Liver (tissue), 9 donors: ENCODE measurements around the gene KLHL33. TPM values are rescaled to one million over a fixed set of nuclear protein-coding genes. Genes with fewer than 3 reads are reported as not detected.

ENCODE experiments used
- DNase-seq: peaks from one replicate; pipeline ENCODE4 v3.0.0-alpha.2; 2017; ENCODE audit warnings: low spot score
- H3K27ac ChIP-seq, 2 donors: one replicate each; pipeline ENCODE4 v1.7.0; 2013; ENCODE audit warnings: inconsistent platforms in 2 of 2, low read length in 2 of 2, control low read depth in 1 of 2, low read depth in 1 of 2, mild to moderate bottlenecking in 1 of 2
- H3K27me3 ChIP-seq, 4 donors: one replicate each; pipeline versions ENCODE4 v1.6.1 to v1.7.0; 2013; ENCODE audit warnings: low read length in 3 of 4, inconsistent platforms in 1 of 4, mild to moderate bottlenecking in 1 of 4, moderate library complexity in 1 of 4; ENCODE audit not compliant: control insufficient read depth in 4 of 4, insufficient read depth in 4 of 4
- H3K36me3 ChIP-seq, 4 donors: one replicate each; pipeline versions ENCODE4 v1.6.1 to v1.7.0; 2013; ENCODE audit warnings: low read length in 3 of 4, mild to moderate bottlenecking in 3 of 4, low read depth in 1 of 4, moderate library complexity in 1 of 4; ENCODE audit not compliant: control insufficient read depth in 4 of 4, insufficient read depth in 3 of 4
- H3K4me1 ChIP-seq, 4 donors: one replicate each; pipeline versions ENCODE4 v1.6.1 to v1.7.0; 2013; ENCODE audit warnings: low read length in 3 of 4, mild to moderate bottlenecking in 3 of 4, moderate library complexity in 1 of 4; ENCODE audit not compliant: control insufficient read depth in 4 of 4, insufficient read depth in 4 of 4
- H3K4me3 ChIP-seq, 3 donors: one replicate each; pipeline versions ENCODE4 v1.6.1 to v1.7.0; 2013; ENCODE audit warnings: low read length in 3 of 3, control low read depth in 1 of 3, low read depth in 1 of 3, mild to moderate bottlenecking in 1 of 3
- H3K9ac ChIP-seq, 2 donors: one replicate each; pipeline ENCODE4 v1.7.0; 2013; ENCODE audit warnings: low read length in 2 of 2, mild to moderate bottlenecking in 2 of 2, moderate library complexity in 2 of 2, control low read depth in 1 of 2, low read depth in 1 of 2
- H3K9me3 ChIP-seq, 4 donors: one replicate each; pipeline versions ENCODE4 v1.6.1 to v1.7.0; 2013; ENCODE audit warnings: low read length in 3 of 4; ENCODE audit not compliant: control insufficient read depth in 4 of 4
- EGR1 ChIP-seq, 2 donors: IDR thresholded peaks; 2 replicates each; pipeline ENCODE4 v1.6.1; 2016 to 2018; ENCODE audit warnings: antibody characterized with exemption in 2 of 2, low read depth in 2 of 2
- FOXA2 ChIP-seq: IDR thresholded peaks from 2 replicates; pipeline ENCODE4 v1.6.1; 2016; ENCODE audit warnings: antibody characterized with exemption
- GABPA ChIP-seq, 2 donors: IDR thresholded peaks in 1 of 2; conservative IDR thresholded peaks in 1 of 2; 2 replicates each; pipeline ENCODE4 v1.6.1; 2016; ENCODE audit warnings: antibody characterized with exemption in 2 of 2, mild to moderate bottlenecking in 1 of 2, moderate library complexity in 1 of 2
- HNF4A ChIP-seq, 2 donors: conservative IDR thresholded peaks; 2 replicates each; pipeline ENCODE4 v1.6.1; 2016; ENCODE audit warnings: antibody characterized with exemption in 2 of 2, mild to moderate bottlenecking in 2 of 2
- HNF4G ChIP-seq: IDR thresholded peaks from 2 replicates; pipeline ENCODE4 v1.6.1; 2016; ENCODE audit warnings: antibody characterized with exemption
- JUND ChIP-seq, 2 donors: IDR thresholded peaks; 2 replicates each; pipeline ENCODE4 v1.6.1; 2016; ENCODE audit warnings: antibody characterized with exemption in 2 of 2
- MAX ChIP-seq: IDR thresholded peaks from 2 replicates; pipeline ENCODE4 v1.6.1; 2016; ENCODE audit warnings: antibody characterized with exemption
- NR2F2 ChIP-seq: IDR thresholded peaks from 2 replicates; pipeline ENCODE4 v1.6.1; 2016; ENCODE audit warnings: antibody characterized with exemption
- RAD21 ChIP-seq, 2 donors: IDR thresholded peaks; 2 replicates each; pipeline ENCODE4 v1.6.1; 2016; ENCODE audit warnings: antibody characterized with exemption in 2 of 2, mild to moderate bottlenecking in 2 of 2
- RXRA ChIP-seq, 2 donors: IDR thresholded peaks; 2 replicates each; pipeline ENCODE4 v1.6.1; 2017 to 2018; ENCODE audit warnings: antibody characterized with exemption in 2 of 2, mild to moderate bottlenecking in 1 of 2
- SP1 ChIP-seq: IDR thresholded peaks from 2 replicates; pipeline ENCODE4 v1.6.1; 2018; ENCODE audit warnings: antibody characterized with exemption, mild to moderate bottlenecking
- WGBS: extraction: QIAGEN DNeasy Blood & Tissue Kit; methylation state at CpG from one replicate; pipeline ENCODE4 v1.1.7; 2013; 5-methylcytosine and 5-hydroxymethylcytosine counted together
- polyA plus RNA-seq, 2 donors: library from polyadenylated mRNA; stranded (reverse) in 1 of 2; unstranded in 1 of 2; fragments of 200-250 nt in 1 of 2; fragments of >200 nt in 1 of 2; fragmentation: Nextera tagmentation in 1 of 2; extraction: Ambion mirVana in 1 of 2; gene quantifications; one replicate each; pipeline versions ENCODE4 v1.2.1 to v1.2.3, GENCODE V29; 2013 to 2015
- total RNA-seq, 2 donors: library from RNA; depleted of rRNA; stranded (reverse); fragments of >200 nt; gene quantifications; one replicate each; pipeline ENCODE4 v1.2.3, GENCODE V29; 2014
- TF ChIP-seq, protein P1 (sequence below): fragments of 150-350 bp; IDR thresholded peaks from 2 replicates; pipeline ENCODE4 v1.5.1; 2017; ENCODE audit warnings: improper control_type of control experiment, low read depth, low read length; ENCODE audit not compliant: missing input control
- TF ChIP-seq, protein P2 (sequence below): IDR thresholded peaks from 2 replicates; pipeline ENCODE4 v1.6.1; 2016; ENCODE audit warnings: antibody characterized with exemption
- donor health status: healthy.
- donor health status: healthy.
- donor health status: healthy.
- donor health status: healthy.
- donor health status: healthy.

KLHL33 gene
- total and polyA plus RNA-seq, 4 donors: 0.06 to 0.23 (median 0.15) TPM

GRCh38 chr14:20428010-20428365 lies 8.0 kb downstream of the KLHL33 start:
- Histone ChIP-seq H3K27ac (peak overlapping the region in 1 of 2 donors; percentile 31), H3K27me3 (no peaks in the 10 kb centered on the region), H3K9me3 (no peaks in the 10 kb centered on the region), H3K4me1 (peaks cover 0 to 7% (median 0%) of the 10 kb centered on the region in 4 donors), H3K4me3 (no peak overlapping the region), H3K9ac (no peak overlapping the region), H3K36me3 (no peaks in the 10 kb centered on the region)
- TF ChIP-seq RAD21 (IDR thresholded peaks at IDR 0.05) (no peak), JUND (IDR thresholded peaks at IDR 0.05) (no peak), HNF4A (conservative IDR thresholded peaks at IDR 0.05) (no peak)
- 83% methylated on average over 5 of the region's 5 CpGs for WGBS
- DNase-seq: no peak

DNA sequence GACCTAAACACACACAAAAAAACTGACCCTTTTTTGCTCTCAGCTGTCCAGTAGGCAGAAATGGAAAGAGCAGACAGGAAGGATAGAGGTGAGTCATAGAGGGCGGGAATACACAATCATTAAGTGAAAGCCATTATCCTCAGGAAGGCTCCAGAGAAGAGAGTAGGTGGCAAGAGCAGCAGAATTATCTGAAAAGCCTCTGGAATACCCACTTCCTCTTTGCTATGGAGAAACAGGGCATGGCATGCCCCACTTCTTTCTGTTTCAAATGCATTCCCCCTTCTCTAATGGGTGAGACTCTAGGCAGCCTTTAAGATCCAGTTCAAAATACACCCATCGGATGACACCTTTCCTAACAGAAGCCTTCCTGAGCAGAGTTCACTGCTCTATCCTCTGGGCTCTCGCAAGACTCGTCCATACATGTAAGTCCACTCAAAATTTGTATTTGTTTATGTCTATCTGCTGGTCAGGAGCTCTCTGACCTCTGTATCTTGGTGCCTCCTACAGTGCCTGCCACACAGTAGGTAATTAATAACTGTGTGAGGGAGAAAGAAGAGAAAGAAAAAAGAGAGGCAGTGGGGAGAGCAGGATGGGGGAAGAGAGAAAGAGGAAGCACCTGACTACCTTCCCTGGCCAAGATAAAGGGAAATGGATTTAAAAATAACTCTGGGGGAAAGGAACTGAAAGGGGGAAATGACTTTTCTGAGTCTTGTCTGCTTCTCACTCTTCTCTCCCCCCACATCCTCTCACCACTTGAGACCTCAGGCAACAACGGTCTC lies 8.5 kb downstream of the KLHL33 start:
- no peaks in the 10 kb centered on the region for H3K36me3 ChIP-seq
- TF ChIP-seq SP1 (no peak), EGR1 (IDR thresholded peaks at IDR 0.05; ENCODE audit: low read depth in 2 of 2) (no peak)
- no peak for DNase-seq
- H3K27ac ChIP-seq: peak overlapping the region; percentile 2 to 31
- H3K4me3 ChIP-seq: no peak overlapping the region
- H3K4me1 ChIP-seq: peaks cover 0 to 7% (median 0%) of the 10 kb centered on the region in 4 donors
- H3K9ac ChIP-seq: no peak overlapping the region
- 54% methylated on average over 5 of the region's 5 CpGs for WGBS
- no peaks in the 10 kb centered on the region for H3K27me3 ChIP-seq
- H3K9me3 ChIP-seq: no peaks in the 10 kb centered on the region

- Histone ChIP-seq H3K4me1 (peaks cover 0 to 3% (median 0%) of the 10 kb centered on the region in 4 donors), H3K9me3 (no peaks in the 10 kb centered on the region), H3K27me3 (no peaks in the 10 kb centered on the region), H3K27ac (no peak overlapping the region), H3K4me3 (no peak overlapping the region), H3K9ac (no peak overlapping the region), H3K36me3 (no peaks in the 10 kb centered on the region)
- TF ChIP-seq FOXA2 (no peak), RXRA (IDR thresholded peaks at IDR 0.05) (no peak), EGR1 (IDR thresholded peaks at IDR 0.05; ENCODE audit: low read depth in 2 of 2) (no peak), GABPA (IDR thresholded peaks at IDR 0.05 in 1 of 2, conservative IDR thresholded peaks at IDR 0.05 in 1 of 2) (no peak), HNF4G (no peak), NR2F2 (no peak), MAX (no peak)
- TF ChIP-seq, protein P1, sequence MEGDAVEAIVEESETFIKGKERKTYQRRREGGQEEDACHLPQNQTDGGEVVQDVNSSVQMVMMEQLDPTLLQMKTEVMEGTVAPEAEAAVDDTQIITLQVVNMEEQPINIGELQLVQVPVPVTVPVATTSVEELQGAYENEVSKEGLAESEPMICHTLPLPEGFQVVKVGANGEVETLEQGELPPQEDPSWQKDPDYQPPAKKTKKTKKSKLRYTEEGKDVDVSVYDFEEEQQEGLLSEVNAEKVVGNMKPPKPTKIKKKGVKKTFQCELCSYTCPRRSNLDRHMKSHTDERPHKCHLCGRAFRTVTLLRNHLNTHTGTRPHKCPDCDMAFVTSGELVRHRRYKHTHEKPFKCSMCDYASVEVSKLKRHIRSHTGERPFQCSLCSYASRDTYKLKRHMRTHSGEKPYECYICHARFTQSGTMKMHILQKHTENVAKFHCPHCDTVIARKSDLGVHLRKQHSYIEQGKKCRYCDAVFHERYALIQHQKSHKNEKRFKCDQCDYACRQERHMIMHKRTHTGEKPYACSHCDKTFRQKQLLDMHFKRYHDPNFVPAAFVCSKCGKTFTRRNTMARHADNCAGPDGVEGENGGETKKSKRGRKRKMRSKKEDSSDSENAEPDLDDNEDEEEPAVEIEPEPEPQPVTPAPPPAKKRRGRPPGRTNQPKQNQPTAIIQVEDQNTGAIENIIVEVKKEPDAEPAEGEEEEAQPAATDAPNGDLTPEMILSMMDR: no peak
- TF ChIP-seq, protein P2, sequence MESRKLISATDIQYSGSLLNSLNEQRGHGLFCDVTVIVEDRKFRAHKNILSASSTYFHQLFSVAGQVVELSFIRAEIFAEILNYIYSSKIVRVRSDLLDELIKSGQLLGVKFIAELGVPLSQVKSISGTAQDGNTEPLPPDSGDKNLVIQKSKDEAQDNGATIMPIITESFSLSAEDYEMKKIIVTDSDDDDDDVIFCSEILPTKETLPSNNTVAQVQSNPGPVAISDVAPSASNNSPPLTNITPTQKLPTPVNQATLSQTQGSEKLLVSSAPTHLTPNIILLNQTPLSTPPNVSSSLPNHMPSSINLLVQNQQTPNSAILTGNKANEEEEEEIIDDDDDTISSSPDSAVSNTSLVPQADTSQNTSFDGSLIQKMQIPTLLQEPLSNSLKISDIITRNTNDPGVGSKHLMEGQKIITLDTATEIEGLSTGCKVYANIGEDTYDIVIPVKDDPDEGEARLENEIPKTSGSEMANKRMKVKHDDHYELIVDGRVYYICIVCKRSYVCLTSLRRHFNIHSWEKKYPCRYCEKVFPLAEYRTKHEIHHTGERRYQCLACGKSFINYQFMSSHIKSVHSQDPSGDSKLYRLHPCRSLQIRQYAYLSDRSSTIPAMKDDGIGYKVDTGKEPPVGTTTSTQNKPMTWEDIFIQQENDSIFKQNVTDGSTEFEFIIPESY: no peak
- no peak for DNase-seq
- WGBS: 30% methylated on average over 2 of the region's 2 CpGs
These were observed 11.1 kb downstream of the KLHL33 start for GRCh38 chr14:20424851-20425250.
